NCI-H526 treated with DMSO at 0.1 percent for 48 hours (cell line): Measurements from ENCODE around the gene SYTL3.
"Not testable (repeated sequence)": the region's sequence is repeated elsewhere in the genome, so short reads cannot be mapped to it uniquely, and the experiment has no call there.

Experiments used
- DNase-seq: peaks from one replicate; lab custom pipeline; 2025; lab: John Stamatoyannopoulos, UW

Gene SYTL3

DNA sequence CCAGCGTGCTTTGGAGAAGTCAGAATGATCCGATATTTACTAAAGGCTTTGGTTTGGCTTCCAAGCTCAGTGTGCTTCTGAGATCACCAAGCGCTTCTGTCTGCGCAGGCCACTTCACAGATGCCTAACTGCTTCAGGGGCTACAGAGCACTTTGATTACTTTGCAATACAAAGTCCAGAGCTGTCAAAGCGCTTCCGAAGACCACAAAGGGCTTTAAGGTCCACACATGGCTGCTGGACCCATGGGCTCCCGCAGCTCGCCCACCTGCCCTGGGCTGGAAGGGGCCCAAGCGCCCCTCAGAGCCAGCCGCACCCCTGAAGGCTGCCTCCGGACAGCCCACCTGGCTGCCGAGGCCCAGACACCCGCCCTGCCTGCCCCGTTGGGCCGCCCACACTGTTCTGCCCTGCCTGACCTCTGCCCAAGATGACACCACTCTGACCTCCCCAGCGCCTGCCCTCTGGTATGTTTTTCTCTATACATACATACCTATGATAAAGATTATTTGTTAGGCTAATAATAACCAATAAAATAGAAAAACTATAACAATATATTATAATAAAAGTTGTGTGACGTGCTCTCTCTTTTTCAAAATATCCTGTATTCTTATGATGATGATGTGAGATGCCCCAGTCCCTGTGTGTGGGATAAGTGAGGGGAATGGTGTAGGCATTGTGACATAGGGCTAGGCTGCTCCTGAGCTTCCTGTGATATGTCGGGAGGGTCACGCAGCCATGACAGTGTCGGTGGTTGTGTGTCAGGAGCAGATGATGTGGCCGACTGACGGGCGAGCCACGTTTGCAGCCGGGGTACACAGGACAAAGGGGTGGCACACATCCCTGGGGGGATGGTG is 27.9 kb upstream of the SYTL3 start:
- no peak for DNase-seq

DNA sequence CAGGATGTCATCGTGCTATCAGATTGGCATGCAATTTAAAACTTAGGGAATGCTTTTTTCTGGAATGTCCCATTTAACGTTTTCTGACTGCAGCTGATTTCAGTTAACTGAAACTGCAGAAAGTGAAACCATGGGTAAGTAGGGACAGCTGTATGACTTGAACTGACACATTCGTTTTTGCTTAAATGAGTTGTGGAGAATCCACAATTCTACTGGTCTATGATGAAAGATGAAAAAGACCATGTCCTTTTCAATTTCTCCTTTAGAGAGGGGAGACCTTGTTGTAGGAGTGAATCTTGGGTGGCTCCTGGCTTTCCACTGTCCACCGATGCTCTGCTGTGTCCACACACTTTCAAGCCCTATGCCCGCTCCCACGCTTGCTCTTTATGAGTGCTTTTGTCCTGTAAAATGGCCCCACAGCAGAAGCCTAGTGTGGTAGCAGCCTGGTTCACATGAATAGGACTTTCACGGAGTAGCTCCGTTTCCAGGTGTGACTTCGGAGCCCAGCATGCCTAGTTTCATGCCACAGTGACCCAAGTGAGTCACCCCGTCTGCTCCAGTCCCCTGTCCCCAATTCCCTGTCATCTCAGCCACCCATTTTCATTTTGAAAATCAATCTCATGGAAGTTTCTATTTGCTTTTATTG is 27.2 kb upstream of the SYTL3 start:
- no peak for DNase-seq

DNA sequence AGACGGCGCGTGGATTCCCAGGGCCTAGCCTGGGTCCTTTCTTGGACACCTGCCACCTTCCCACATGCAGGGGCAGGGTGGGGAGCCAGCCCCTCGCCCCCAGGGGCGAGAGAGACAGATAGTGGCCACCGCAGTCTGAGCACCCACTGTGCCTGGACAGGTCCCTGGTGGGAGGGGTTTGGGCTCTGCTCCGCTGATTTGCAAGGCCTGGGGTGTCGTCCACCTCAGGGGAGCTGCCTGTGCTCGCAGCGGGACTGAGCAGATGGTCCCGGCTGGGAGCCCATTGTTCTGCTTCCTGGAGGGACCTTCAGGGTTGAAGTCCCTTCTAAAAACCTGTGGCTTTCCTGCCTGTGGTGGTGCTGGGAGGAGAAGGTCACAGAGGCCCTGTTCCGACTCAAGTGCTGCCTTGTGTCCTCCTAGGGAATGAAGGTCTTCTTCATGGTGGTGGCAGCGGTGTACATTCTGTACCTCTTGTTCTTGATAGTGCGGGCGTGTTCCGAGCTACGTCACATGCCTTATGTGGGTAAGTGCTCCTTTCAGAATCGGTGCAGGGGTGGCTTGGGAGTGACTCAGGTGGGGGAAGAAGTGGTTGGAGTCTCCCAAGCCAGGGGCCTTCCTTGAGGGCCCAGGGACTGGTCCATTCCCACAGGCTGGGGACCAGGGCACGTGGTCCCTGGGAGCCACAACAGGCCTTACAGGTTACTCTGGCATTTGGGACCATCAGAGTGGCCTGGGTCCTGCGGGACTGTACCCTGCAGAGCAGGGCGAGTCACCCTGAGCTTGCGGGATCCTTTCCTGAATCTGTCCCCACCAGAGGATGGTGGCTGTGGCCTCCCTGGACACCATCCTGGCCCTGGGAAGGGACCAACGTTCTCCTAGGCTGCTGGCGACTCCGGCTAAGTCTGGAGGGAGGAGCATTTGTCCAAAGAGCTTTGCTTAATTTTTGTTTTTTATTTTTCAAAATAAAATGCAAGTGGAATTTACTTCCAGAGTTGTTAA is 24.9 kb upstream of the SYTL3 start:
- DNase-seq, result no peak

DNA sequence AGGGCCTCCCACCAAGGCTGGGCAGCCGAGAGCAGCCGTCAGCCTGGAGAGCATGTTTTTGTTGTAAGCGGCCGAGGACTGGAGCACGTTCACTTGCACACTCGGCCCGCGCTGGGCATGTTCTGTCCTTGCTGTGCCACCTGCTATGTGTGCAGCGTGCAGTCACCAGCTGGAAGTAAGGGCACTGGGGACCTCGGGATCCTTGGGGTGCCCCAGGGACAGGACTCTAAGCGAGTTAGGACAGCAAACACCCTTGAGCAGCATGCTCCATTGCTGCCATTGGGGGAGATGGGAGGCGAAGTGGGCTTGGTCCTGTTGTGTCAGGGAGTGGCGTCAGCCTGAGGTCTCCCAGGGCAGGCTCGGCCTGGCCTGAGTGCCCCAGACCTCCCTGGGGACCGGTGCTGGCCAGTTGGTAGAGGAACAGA is 24.0 kb upstream of the SYTL3 start:
- DNase-seq, result no peak

DNA sequence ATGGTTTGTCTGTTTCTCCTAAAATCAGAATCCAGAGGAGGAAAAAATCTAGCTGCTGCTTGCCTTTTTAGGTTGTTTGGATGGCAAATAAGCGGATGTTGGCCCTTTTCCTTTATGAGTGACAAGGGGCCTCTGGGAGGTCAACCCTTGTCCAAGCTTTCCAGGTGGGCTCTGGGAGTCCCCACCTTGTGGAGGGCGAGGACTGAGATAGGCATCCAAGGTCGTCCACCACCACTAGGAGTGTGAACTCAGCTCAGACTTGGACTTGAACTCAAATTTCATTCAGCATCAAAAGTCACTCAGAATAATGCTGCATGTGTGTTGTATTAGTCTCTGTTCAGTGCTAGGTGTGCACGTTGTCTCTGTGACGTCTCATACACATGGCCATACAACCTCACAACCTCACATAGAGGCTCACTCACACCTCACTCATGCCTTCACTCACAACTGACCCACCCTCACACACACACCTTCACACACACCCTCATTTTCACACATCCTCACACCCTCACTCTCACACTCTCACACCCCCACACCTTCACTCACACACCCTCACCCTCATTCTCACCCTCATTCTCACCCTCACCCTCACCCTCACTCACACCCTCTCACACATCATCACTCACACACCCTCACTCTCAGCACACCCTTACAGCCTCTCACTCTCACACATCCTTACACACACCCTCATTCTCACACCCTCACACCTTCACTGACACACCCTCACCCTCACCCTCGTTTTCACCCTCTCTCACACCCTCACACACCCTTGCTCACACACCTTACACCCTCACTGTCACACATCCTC is 23.3 kb upstream of the SYTL3 start:
- no peak for DNase-seq

DNA sequence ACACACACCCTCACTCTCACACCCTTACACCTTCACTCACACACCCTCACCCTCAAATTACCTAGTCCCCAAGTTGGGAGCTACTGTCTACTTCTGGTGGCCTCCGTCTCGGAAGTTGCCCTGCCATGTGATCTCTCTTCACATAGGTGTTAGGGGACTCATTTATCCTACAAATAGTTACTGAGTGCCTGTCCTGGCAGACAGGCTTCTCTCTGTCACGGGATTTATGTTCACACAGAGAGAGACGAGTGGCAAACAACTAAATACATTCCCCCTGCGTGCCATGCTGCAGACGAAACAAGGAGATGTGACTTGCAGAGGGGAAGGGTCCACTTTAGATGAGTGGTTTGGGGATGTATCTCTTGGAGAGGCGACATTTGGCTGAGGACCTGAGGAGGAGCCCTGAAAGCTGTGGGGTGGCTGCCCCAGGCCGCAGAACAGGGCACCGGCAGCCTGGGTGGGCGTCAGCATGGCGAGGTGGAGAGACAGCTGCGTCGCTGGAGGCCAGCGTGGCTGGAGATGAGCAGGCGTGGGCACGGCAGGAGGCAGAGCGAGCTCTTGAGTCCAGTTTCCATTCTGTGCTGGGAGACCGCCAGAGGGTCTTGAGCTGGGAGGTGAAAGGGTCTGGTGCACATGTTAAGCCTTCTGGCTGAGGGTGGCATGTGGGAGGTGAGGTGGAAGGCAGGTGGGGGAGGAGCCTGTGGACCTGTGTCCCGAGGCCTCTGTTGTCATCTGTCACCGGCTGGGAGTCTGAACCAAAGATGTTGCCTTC is 22.5 kb upstream of the SYTL3 start:
- no peak for DNase-seq

DNA sequence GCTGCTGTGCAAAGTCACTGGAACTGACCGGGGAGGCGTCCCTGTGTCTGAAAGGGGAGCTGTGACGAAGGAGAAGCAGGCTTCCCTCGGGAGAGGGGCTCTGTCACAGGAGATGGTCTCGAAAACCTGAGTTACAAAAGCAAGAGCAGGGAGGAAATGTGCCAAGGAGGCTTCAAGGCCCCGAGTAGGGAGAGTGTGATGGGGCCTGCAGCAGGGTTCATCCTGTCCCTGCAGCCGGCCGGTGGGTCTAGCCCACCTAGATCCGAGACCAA is 22.0 kb upstream of the SYTL3 start:
- DNase-seq, result no peak

DNA sequence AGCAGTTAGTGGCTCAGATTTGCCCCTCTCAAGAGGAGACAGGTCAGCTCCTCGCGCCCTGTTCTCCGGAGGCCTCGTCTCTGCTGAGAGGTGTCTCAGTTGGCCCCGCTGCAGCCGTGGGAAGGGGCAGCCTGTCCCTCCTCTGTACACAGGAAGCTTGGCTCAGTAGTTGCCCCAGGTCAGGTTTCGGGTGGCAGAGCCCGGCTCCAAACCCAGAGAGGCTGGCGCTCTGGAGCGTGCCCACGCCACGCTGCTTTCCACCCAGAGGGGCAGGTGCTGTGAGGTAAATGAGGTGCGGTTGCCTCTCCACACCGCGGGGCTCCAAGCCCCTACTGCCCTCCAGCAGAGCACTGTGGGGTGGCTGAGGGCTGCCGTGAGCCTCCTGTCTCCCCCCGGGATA is 21.3 kb upstream of the SYTL3 start:
- no peak for DNase-seq

DNA sequence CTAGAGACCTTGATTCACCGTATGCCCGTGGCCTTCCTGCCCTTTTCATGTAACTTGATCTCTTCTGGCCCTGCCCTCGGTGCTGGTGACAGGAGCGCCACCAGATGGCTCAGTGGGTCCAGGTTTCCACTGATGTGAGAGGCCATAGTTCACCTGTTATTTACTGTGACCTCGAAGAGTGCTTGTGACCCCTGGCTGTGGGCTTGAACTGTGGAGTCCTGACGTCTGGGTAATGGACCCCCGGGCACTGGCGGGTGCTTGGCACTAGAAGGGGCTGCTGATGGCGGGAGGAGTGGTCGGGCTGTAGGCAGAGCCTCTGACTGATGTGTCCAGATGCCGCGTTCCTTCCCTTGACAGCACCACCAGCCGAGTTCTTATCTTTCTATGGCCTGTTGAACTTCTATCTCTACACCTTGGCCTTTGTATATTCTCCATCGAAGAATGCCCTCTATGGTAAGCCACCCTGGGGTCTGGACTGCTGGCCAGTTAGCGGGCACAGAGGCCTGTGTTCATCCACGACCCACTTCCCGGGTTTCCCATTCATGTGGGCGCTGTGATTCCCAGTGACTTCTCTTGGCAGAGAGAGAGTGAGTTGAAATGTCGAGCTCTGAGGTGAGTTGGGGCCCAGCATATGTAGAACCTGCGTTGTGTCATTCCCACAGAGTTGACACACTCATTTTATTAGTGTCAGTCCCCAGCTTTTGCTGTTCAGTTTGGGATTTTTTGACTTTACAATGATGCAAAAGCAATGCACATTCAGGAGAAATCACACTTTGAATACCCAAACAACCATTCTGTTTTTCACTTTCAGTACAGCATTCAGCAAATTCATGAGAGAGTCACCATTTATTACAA is 20.3 kb upstream of the SYTL3 start:
- no peak for DNase-seq

DNA sequence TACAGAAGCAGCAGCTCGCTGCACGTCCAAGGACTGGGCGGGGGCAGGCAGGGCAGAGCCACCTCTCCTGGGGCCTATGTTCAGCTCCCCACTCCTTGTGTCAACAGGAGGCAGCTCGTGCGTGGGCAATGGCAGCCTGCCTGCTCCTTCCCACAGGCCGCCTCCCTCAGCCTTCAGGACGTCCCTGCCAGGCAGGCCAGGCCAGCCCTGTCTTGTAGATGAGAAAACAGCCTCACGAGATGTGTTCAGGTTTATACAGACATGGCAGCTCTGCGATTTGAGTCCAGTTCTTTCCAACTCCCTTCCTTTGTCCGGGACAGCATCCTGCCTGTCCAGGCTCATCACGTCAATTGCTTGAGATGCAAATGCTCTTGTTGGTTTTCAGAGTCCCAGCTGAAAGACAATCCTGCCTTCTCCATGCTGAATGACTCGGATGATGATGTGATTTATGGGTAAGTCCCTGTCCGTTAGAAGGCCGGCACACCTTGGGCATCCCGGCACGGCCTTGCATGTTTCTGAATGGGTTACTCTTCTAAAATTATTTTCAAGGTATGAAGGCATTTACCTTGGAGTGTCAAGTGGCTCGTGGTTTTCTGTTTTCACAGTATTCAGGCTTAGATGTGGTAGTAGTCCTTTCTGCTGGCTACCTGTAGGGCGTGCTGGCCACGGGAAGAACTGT is 18.8 kb upstream of the SYTL3 start:
- no peak for DNase-seq

DNA sequence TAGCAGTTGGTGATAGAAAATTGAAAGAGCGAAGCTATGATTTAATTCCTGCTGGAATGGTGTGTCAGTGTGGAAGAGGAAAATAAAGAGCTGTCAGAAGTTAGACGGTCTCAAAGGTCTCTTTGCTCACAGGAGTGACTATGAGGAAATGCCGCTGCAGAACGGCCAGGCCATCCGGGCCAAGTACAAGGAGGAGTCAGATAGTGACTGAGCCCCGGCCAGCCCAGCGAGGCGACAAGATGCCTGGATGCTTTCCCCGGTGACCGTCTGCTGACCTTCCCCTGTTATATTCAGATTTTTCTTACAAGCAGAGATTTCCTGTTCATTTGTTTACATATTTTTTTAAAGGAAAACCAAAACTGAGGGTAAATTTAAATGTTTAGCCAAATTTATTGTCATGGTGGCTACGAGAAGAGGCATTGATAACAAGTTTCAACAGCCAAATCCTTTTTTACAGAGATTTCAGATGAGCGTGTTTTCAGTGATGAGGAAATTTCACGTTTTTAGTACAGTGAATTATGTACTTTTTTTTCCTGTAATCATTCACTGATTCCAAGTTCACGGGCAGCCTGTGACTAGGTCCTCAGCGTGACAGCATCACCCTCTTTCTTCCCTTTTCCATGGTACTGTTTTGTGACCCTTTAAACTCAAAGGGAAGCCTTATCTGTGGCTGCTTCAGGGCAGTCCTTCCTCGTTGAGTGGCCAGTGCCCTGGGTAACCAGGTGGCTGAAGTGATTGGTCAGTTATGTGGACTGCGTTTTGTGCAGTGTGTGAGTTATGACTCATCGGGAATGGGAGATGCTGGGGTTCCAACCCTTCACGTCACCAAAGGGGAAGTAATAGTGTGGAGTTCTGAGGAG is 17.9 kb upstream of the SYTL3 start:
- DNase-seq, result no peak

DNA sequence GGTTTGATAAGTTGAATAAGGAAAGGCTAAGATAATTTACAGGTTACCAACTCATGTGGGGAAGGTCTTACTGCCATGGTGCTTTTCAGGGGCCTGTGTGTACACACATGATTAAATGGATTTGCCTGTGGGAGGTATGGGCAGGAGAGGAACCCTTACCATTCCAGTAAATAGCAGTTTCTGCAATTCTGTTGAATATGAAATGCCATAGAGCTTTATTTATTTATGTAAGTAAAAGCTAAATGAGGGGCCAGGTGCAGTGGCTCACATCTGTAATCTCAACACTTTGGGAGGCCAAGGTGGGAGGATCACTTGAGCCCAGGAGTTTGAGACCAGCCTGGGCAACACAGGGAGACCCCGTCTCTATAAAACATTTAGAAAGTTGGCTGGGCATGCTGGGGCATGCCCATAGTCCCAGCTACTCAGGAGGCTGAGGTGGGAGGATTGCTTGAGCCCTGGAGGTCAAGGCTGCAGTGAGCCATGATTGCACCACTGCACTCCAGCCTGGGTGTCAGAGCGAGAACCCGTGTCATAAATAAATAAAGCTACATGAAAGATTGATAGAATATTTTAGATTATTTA is 17.2 kb upstream of the SYTL3 start:
- not testable (repeated sequence) for DNase-seq

DNA sequence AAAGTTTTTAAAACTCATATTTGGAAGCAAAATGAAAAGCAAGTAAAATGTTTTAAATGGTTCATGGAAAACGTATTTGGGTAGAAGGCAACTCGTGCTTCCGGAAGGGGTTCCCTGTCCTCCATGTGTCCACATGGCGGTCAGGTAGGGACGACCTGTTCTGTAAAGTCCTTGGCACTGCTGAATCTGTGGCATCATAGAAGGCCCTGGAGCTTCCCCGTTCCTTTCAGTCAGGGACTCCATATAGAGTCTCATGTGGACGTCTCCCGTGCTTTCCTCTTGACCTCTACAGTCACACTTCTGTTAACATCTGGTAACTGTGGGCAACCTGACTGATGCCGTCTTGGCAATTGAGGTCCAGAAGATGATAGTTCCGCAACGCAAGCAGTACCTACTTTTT is 16.7 kb upstream of the SYTL3 start:
- no peak for DNase-seq

DNA sequence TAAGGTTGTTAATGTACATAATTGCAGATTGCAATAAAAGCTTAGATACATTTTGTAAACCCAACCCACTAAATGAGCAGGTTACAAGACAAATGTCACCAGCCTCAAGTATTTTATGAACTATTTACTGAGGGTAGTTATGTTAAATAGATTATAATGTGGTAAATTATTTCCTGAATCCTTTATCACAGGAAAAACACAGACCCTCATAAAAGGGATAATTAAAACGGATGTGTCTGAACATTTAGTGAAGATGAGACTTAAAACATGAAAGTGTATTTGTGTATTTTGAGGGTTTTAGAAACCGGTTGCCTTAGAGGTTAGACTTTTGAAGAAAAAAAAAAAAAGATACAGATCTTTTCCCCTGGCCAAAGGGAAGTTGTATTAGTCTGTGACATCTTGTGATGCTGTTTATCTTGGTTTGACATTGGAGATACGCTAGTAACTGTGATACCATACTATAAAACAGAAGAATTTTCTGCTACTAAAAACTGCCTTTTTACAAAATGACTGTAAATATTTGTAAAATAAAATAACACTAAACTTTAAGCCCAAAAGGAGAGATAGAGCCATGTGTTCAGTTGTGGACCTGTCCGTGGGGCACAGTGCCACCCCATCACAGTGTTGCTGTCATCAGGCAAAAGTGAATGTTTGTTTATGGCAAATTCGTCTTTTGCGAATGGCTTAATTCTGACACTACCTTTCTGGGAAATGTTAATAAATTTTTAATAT is 15.0 kb upstream of the SYTL3 start:
- no peak for DNase-seq

DNA sequence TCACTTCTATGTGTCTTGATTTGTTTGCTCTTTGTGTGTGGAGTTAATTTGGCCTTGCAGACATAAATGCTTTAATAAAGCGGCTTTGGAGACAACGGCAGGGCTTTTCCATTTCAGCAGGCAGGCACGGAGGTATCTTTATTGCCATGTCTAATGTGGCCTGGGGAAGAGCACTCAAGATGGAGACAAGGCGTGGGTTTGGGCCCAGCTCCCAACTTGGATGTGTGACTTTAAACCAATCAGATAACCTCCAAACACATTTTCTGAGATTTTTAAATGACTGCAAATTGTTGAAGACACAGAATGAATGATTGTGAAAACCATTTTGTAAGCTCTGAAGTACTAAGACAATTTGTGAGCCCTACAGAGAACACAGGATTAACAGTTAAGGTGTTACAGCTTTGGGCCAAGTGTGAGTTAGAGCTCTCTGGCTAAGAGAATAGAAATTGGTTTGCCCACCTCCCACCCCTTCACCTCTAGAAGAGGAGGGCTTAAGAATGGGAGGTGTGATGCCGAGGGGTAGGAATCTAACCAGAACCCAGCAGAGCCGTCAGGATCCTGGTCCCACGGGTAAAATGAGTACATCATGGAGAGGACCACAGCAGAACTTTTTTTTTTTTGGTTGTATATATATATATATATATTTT is 14.3 kb upstream of the SYTL3 start:
- no peak for DNase-seq

DNA sequence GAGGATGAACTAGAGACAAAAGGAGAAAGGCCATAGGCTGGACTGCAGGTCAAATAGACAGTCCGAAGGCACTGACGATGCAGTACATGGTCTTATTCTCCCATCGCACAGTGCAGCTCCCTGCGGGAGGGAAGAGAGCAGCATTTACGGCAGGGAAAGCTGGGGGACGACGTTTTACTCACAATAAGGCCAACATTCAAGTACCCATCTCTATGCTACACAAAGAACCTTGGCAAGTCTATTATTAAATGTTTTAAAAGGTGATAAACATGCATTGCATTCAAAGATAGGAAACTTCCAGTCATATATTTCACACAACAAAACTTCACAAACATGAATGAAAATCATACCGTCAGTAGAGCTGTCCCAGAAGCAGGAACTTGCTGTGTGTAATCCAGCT is 13.1 kb upstream of the SYTL3 start:
- no peak for DNase-seq

DNA sequence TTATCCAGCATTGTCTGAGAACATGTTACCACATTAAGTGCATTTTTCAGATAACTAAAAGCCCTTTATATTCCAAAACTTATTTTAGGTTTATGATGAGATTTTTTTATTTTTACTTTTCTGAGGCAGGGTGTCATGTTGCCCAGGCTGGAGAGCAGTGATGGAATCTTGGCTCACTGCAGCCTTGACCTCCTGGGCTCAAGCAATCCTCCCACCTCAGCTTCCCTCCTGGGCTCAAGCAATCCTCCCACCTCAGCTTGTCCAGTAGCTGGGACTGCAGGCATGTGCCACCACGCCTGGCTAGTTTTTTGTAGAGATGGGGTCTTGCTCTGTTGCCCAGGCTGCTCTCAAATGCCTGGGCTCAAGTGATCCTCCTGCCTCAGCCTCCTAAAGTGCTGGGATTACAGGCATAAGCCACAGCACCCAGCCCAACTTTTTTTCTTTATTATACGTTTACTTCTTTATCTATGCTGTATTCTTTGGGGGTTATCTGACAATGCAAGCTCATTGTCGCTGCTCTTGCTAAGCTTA is 11.5 kb upstream of the SYTL3 start:
- DNase-seq, result no peak
